UCSD-AML1 (cell line): ENCODE data around the gene SLC9A9.
"Not testable (repeated sequence)": the region's sequence is repeated elsewhere in the genome, so short reads cannot be mapped to it uniquely, and the experiment has no call there.

Source experiments
- DNase-seq: peaks from one replicate; lab custom pipeline; 2025; ENCODE audit not compliant: unreplicated experiment; lab: John Stamatoyannopoulos, UW

SLC9A9 gene

DNA sequence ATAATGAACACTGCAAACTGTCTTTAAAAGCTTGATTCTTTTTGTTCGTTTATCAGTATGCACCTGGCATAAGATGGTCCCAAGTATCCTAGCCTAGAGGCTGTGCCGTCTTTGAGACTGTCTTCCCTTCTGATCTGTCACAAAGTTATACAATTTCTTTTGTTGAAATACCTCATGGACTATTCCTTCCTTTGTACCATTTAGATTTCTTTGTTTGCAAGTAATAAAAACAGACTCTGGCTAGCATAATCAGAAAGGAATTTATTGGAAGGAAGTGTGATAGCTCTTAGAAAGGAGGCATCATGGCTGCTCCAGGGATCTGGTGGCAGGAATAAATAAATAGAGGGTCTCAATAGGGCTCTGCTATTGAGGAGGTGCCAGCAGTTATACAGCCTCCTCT lies 280.4 kb downstream of the SLC9A9 start:
- no peak for DNase-seq

DNA sequence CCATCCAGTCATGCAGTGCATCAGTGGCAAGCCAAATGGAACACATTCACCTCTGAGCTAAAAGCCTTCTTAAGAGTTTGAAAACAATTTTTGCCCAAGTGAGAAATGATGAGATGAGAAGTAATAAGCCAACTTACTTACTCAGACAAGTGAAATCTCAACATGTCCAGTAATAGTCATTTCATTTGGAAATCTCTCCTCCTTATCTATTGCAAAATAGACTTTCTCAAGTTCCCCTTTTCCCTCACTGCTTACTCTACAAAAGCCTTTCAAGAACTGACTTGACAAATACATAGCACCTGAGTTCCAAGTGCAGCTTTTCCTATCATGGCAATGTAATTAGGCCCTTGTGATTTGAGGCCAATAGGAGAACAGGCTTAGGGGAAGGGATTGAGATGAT lies 282.3 kb downstream of the SLC9A9 start:
- no peak for DNase-seq

DNA sequence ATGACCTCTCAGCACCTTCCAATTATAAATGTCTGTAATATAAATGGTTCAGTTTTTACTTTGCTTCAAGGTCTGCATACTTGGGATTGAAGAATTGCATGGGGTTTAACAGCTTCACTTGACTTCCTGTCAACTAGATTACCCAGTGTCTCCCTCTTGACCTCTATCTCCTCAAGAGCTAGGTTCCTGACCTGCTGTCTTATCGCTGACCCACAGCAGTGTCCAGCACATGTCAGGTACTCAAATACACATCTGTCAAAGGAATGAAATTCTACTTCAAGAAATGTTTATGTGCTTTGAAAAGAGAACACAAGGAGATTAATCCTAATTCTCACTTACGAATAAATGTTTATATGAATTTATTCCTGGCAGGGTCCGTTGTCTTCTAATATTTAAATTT lies 284.5 kb downstream of the SLC9A9 start:
- DNase-seq, result no peak

DNA sequence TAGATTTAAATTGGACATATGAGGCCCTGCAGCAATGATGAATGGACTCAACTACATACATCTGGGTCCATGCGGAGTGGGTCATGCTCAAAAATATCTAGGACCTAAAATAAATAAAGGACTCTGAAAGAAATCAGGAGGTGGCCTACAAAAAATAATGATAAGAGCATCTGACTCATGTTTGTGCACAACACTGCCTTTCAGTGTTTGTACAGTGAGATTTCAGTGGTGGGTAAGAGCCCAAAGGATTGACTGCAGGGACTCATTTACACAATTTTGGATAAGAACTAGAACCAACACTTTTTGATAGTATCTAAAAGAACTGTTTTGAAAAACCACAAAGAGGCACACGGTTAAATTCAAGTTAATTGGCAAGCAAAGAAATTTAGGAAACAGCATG lies 285.5 kb downstream of the SLC9A9 start:
- no peak for DNase-seq

DNA sequence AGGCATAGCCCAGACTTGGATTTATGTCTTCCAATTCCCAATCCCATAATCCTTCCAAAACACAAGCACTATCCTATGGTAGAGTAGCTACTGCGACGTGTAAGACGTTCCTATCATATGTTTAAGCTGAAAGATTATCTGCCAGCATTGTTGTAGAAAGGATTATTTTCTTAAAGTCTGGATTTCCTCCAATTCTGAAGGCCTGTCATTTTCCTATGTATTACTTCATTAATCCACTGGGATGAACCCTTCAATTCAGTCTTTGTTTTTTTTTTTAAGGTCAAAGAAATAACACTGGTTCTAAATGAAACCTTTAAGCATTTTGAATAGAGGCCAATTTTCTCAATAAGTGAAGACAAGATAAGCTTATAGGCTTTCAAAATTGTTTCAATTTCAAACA lies 289.0 kb downstream of the SLC9A9 start:
- DNase-seq, result no peak

DNA sequence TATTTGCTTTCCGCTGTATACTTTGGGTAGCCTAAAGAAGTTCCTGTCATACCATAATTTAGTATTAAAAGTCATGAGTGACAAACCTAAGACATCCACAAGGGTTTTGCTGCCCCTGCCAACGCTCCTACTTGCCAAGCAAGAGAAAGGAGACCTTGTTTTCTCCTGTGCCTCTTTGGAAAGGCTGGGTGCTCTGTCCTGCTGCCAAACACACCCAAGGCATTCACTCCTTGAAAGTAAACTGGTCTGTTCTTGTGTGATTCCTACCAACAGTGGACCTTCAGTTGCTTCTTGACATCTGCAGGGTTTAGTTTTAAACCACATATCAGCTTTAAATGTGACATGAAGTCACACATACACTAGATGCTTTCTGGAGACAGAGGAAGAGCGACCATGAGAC lies 295.4 kb downstream of the SLC9A9 start:
- no peak for DNase-seq

DNA sequence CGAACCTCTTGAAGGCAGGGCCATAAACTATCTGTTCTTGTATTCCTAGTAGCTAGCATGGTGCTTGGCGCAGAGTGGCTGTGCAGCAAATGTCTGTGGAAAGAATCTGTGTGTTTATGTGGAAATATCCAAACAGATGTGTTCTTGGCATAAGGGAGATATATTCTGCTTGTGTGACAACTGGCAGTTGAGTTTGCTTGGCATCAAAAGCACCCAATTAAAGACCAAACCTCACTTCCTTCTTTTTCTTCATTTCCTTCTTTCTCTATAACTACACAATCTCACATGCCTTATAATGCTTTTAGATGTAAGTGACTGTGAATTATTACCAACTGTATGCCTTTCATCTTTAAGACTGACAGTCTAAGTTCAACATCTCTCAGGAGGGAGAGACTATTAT lies 296.5 kb downstream of the SLC9A9 start:
- no peak for DNase-seq

DNA sequence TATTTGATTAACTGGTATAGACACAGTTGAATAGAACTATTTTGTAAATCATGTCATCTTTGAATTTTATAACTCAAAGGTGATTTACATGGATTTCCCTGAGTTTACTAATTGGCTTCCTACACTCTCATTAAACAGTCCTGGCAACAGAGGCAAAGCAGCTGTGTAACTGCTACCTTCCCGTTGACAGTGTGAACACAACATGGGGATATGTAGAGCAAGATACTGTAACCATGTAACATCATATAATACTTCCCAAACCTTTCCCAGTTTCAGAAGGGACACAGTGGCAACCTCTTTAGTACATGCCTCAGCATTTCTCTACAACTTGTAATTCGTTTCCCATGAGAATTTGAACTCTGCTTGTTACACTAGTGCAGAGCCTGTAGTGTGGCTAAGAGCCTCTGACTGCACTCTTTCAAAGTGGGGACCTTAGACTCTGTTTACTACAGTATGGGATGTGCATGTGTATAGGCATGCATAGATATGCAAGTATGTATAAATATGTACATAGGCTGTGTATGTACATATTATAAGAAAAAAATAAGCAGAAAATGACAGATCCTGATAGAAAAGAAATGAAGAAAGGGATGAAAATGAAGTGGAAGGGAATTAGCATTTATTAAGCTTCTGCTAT lies 299.3 kb downstream of the SLC9A9 start:
- DNase-seq, result no peak

DNA sequence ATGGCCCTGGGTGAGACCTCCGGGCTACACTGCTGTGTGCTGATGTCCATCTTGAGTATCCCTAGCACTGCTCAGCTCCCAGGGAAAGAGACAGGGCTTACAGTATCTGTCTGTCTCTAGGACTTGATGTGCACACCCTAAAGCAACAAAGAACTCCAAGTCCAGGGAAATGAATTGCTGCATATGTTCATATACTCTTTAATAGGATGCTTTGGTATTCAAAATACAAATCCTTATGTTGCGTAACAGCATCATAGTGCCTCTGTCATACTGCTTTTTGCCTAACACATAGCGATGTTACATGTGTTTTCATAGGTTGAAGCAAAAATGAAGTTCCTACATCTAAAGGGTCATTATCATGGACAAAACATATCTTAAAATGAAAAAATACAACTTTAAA lies 299.9 kb downstream of the SLC9A9 start:
- no peak for DNase-seq

DNA sequence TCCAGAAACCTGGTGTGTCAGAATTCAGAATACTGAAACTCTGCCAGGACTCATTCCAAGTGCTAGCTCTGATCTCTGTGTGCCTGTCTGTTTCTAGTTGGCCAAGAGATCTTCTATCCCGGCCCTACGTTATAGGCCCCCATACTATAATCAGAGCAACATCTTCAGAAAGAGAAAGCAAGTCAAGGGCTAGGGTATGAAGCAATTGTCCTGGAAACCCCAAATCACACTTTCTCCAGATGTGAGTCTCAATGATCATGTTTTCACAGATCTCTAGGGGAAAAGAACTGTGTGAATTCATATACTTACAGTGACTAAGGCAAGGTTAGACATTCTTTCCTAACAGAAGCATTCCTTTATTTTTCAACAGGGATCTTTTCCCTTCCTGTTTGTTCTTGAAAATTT lies 309.7 kb downstream of the SLC9A9 start:
- no peak for DNase-seq

DNA sequence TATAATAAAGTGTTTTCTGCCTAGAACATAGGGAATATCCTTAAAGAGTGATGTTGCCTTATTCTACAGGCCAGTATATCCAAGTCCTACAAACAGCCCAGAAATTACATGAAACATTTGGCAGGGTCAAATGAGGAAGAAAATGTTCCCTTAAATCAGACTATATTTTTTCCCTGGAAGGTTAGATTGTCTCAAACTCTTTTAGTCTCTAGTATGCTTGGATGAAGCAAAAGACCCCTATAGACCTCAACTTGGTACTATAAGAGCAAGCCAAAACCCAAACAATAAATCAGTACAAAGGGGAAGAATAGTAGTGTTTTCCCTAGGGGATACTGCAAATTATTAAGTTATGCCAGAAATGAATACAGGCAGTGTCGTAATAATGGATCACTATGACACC lies 310.2 kb downstream of the SLC9A9 start:
- DNase-seq, result no peak

DNA sequence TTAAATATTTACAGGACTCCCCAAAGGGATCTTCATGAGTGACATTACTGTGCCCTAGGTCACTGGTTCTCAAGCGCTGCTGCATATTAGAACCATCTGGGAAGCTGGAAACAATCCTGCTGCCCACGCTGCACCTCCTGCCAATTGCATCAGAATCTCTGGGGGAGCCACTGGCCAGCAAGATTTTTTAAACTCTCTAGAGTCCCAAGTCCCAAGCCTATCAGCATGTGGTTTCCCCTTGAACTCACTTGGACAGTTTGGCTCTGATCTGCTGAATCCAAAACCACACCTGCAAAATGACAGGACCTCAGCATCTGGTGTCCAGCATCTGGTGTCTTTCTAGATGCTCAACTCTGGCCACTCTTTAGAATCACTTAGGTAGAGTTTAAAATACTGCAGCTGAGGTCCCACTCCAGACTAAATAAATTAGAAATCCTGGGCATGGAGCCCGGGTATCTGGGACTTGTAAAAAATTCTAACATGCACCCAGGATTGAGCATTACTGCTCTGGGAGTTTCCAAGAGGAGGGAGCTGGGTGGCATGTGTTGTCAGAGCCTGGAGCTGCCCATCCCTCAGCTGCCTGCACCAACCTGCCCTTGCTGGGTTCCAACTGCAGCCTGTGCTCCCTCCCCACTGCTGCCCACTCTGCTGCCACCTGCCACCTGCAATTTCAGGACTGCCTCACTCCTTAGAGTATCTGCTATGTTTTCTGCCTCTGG lies 311.3 kb downstream of the SLC9A9 start:
- DNase-seq, result no peak

DNA sequence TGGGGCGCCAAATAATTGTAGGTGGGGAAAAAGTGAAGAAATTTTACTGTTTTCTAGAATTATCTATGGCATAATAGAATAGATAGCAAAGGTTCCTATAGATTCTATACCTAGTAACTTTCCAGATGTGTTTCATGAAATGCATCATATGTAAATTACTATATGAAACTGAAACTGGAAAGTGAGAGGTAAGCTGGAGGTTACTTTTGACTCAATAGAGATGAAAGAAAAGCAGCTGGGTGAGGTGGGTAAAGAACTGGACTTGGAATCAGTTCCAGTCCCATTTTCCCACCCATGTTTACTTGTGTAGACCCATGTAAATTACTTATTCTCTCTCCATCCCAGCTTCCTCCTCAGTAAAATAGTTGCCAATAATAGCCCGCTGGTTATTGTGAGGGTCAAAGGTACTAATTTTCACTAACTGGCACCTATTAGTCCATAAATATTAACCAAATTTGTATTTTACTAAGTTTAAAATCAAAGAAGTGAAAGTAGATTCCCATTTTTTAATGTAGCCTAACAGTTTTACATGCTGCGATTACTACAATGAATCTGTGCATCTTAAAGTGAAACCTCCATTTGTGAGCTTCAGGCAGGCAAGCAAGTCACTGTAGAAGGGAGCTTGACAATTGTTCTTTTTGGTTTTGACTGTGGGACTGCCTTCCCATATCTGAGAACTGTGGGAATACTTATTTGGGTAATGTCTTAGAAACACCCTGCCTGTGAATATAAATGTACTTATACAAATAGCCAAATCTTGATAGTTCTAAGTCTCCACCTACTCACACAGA lies 312.1 kb downstream of the SLC9A9 start:
- DNase-seq, result no peak

DNA sequence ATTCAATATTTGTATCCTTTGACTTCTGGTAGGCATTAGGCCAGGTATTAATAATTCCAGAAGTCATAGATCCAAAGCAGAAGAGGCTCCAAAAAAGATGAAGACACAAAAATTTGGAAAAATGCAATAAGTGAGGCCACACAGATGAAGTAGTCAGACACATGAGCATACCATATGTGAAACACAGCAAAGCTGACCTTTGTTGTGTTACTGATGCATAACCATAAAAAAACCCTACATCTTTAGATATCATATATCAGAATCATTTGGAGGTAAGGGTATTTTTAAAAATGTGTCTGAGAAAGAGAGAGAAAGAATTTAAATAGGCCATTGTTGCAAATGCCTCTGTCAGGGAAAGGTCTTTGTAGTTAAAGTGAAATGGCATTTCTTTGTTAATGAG lies 314.9 kb downstream of the SLC9A9 start:
- DNase-seq, result no peak

DNA sequence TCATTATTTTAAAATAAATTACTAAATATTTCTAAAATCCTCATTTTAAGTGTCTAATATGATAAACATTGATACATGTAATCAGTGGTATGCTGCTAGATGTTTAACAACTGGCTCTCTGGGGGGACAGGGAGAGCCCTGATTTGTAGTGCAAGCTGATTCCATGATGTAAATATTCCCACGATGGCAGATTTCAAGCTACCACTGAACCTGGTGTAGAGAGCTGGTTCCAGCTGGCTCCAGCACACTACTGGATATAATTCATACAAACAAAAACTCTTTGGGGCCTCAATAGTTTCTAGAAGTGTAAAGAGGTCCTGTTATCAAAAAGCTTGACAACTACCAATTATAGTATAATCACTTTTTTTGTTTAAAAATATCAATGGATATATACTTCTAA lies 316.2 kb downstream of the SLC9A9 start:
- DNase-seq, result no peak

DNA sequence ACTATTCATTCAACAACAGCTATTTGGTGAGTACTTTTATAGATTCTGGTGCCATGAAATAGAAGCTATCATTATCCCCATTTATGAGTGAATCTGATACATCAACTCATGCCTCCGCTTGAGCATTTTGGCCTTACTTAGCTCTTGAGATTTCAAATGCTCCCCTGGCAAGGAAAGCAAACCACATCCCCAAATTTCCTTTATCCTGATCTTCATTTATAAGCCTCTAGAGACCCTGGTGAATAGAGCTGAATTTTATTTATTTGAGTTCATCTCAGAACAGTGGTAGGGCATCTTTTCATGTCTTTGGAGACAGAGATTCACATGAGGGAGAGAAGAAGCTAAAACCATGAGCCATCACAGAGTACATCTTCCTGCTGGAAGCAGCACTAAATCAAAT lies 317.2 kb downstream of the SLC9A9 start:
- no peak for DNase-seq

DNA sequence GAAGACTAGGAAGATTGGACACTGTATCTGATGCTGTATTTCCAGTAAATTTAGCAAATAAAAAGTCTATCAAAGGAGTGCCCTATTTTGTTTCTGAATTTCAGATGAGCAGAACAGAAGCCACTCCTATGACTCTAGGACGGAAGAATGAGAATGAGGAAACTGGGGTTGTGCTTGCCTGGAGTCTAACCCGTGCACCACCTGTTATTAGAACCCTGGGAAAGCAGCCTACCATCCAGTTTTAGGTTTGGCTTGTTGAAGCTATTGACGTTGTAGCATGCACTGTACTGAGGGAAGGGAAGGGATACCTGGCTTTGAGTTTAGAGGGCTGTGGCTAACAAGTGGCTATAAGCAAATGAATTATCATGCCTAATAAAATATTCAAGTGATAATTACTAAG lies 318.5 kb downstream of the SLC9A9 start:
- no peak for DNase-seq

DNA sequence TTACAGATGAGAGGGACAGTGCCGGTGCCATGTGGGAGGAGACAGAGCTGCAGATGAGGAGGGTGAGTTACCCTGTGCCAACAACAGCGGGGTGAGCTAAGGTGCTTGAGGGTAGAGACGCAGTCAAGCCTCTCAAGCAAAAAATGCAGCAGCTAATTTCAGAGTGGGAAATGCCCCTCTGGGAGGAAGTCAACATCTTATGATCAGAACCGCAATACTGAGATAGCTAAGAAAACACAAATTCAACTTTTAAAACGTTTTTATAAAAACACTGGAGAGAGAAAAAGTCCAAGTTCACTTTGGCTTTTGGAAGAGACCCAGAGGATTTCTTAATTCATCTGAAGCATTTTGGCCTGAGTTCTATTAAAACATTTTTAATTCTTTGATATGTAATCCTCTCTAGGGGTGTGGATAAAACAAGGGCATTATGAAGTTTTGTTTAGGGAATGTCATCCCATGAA lies 319.2 kb downstream of the SLC9A9 start:
- peak; percentile 9 for DNase-seq

DNA sequence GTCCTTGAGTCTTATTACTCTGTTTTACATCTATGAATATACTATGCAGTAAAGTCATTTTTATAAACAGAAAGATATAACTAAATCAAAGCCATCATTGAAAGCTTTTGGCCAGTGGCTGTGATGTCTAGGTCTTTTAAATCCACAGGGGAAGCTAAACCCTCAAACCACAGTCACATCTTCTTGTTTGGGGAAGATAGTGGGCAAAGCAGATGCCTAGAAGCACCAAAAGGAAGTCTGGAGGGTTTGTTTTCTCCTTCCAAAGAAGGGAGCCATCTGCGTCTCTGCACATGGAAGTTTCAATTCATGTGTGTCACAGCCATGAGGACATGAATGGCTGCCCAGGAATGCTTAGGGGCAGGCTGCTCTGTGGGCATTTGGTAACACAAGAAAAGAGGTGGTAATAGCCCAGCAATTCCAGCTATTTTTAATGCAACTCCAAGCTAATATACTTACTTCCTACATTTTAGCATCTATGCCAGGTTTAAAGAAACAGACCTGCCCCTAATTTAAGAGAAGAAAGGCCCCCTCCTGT lies 322.2 kb downstream of the SLC9A9 start:
- no peak for DNase-seq

DNA sequence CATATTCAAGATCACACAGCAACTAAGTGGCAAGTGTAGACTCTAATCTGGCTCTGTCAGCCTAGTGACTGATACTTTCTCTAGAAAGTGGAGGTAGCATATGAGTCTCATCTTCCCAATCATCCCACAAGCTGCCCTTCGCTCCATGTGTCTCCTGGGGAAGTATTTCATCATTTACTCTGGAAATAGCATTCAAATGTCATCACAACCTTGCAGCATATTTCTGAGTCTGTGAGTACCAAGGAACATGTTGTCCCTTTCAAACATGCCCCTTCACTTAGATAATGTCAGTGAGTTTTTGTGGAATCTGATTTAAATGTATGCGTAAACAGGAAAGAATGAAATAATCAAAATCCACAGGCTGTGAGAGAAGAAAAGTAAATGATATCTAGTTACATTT lies 322.9 kb downstream of the SLC9A9 start:
- no peak for DNase-seq

DNA sequence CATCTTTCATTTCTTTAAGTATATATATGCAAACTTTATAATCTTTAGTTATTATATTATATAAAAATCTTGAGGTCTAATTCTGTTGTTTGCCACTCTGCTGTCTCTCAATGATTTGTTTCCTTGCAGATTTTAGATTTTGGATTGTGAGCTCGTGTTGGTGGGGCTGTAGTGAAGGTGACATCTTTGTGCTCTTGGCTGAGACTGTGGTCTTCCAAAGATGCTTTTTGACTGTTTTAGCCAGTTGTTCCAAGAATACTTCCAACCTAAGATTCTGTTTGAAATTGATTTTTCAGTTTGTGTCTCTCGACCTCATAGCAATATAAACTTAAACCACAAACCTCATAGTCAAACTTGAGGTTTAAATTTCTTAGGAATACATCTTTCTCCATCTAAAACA lies 326.5 kb downstream of the SLC9A9 start:
- DNase-seq, result no peak

DNA sequence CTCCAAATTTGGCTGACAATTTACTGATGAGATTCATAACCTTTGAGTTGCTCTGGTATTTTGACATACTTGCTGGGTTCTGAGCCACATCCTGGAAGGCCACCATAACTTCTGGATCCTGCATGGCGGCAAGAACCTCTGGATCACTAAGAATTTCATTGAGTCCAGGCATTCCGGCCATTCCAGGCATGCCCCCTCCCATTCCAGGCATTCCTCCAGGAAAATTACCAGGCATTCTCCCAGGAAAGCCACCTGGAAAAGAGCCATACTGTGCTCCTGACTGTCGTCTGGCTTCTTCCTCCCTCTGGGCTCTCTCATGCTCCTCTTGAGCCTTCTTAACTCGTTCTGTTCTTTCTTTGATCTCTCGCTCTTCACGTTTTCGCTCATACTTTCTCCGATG lies 331.1 kb downstream of the SLC9A9 start:
- DNase-seq, result not testable (repeated sequence)
